HUDEP-2 (cell line): ENCODE measurements around the gene ACTL7B.
"Not testable (repeated sequence)": the region's sequence is repeated elsewhere in the genome, so short reads cannot be mapped to it uniquely, and the experiment has no call there.

Experiments
- DNase-seq, 76 experiments: peaks; one replicate each; lab custom pipeline; 2025; ENCODE audit not compliant: unreplicated experiment in 76 of 76; lab: John Stamatoyannopoulos, UW

Gene ACTL7B

GRCh38 chr9:108874058-108874788 lies 18.4 kb upstream of the ACTL7B start:
- DNase-seq, result no peak

DNA sequence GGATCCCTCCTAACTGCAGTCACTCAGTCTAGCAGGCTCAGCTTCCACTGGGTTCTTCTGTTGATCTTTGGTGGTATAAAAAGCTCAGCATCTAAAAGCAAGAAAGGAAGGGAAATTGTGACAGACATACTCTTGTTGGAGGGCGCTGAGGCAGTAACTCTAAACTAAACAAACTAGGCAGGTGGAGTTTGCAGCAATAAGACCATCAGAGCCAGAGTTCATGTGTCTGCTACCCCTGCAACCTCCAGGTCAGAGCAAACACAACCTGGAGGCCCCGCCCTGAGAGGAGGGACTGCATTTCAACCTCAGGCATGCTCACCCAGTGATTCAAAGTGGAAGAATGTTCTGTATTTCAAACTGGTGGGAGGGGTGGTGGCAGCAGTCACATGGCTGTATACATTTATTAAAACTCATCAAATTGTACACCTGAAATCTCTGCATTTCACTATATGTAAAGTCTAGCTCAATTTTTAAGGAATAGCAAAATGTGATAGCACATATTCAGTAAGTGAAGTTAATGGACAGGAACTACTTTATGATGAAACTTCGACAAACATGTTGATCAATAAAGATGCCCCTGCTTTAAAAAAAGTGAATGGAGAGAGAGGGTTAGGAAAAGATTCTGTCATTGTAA lies 13.4 kb upstream of the ACTL7B start:
- DNase-seq, result no peak

DNA sequence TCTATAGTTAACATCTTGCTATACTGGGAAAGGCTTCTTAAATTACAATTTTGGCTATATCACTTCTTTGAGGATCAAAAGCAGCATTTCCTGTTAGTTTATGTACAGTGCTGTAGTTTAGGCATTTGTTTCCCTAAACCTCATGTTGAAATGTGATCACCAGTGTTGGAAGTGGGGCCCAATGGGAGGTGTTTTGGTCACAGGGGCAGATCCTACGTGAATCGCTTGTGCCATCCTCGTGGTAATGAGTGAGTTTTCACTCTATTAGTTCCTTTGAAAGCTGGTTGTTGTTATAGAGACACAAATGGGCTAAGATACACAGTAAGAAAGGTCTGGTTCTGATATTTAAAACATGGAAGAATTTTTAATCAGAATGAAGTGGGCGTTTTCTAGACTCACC lies 12.0 kb upstream of the ACTL7B start:
- DNase-seq, result no peak

DNA sequence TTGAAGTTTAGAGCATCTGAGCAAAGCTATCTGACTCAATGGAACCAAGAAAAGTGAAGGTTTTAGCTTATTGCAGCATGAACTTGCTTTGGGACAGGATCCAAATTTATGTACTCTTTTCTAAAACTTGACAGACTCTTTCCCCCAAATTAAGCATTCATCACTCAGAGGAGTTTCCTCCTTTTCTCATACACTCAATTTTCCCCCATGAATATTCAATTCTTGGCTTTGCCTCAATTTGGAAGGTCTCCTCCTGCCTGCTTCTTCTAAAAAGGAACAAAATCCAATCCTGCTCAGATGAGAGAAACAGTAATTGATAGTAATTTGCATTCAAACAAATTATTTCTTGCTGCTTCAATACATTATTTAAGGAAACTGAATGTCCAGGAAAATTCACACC lies 11.3 kb upstream of the ACTL7B start:
- no peak for DNase-seq

- no peak for DNase-seq
Observed at GRCh38 chr9:108866001-108866420, 10.2 kb upstream of the ACTL7B start.

- DNase-seq, result no peak
Observed at GRCh38 chr9:108865037-108865436, 9.3 kb upstream of the ACTL7B start.

- no peak for DNase-seq
Observed at GRCh38 chr9:108864446-108864845, 8.7 kb upstream of the ACTL7B start.

DNA sequence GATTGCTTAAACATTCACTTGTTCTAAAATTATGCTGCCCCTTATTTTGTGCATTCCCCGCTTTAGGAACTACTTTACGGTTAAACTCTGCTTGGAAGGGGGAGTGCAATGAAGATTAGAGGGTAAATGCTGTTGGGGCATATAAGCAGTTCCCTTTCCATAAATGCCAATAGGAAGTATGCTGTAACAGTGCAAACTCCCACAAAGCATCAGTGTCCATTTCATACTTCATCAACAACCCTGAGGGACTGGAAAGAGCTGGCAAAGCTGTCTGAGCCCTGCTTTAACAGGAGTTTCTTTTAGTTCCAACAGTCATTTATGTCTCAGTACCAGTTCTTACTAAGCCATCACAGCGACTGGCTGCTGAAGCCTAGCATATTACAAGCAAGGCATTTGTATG lies 8.1 kb upstream of the ACTL7B start:
- no peak for DNase-seq

- DNase-seq, result no peak
Observed at GRCh38 chr9:108861997-108862396, 6.2 kb upstream of the ACTL7B start, which contains the start of gene ACTL7A. TSS of gene ACTL7A (plus strand) at chr9:108862266. CDS start at chr9:108862323, 57 bp downstream.

- DNase-seq, result no peak
Observed at GRCh38 chr9:108861464-108861863, 5.7 kb upstream of the ACTL7B start.

- no peak for DNase-seq
Observed at GRCh38 chr9:108860764-108861163, 5.0 kb upstream of the ACTL7B start.

DNA sequence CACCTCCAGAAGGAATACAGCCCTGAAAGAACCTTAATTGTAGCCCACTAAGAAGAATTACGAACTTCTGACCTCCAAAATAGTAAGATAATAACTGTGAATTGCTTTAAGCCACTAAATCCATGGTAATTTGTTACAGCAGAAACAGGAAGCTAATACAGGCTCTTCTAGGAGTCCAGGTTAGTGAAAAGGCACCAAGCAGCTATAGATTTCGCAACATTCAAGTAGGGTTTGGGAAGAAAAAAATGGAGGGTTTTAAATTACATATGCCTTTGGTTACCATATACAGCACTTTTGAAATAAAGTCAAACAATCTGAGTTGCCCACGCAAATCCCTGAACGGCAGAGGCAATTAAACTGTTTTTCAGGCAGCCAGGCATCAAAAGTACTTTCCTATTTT lies 4.6 kb upstream of the ACTL7B start:
- no peak for DNase-seq

DNA sequence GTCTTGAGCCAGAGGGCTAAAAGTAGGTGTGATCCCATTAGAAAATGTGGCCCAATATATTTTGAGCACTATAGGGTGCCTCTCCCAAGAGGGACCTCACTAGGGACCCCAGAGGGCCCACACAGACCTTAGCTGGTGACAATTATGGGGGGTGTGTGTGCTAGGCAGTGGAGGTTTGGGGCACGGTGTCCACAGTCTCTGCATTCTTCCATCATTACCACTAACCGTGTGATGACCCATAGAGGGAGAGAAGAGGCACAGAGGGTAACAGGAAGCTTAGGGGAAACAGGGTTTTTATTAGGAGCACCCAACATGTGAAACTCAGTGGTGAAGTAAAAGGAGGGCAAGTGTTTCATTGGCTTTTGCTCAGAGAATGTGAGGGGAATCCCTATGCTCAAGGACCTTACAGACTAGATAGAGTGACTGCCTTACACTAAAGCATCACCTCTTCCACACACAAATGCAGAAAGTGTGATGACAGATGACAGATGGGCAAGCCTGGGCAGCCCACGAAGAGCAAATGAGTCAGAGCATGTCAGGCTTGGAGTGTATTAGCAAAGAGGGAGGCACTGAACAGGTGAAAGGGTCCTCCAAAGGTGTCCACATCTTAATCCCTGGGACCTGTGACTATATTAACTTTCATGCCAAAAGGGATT lies 3.8 kb upstream of the ACTL7B start:
- DNase-seq, result no peak

GRCh38 chr9:108857572-108857971 lies 1.8 kb upstream of the ACTL7B start:
- no peak for DNase-seq

DNA sequence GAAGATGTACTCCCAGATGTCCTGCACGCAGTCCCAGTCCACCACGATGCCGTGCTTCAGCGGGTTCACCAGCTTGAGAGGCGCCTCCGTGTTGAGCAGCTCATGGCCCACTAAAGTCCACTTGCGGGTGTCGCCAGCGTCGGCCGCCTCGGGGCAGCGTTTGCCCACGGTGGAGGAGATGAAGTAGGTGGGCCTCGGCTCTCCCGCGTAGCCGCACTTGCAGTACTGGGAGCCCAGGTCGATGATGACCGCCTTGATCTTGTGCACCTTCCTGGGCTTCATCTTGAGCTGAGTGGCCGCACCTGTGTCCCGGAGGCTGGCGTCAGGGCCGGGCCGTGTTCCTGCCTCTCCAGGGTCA lies 278 bp downstream of the ACTL7B start:
- no peak for DNase-seq

DNA sequence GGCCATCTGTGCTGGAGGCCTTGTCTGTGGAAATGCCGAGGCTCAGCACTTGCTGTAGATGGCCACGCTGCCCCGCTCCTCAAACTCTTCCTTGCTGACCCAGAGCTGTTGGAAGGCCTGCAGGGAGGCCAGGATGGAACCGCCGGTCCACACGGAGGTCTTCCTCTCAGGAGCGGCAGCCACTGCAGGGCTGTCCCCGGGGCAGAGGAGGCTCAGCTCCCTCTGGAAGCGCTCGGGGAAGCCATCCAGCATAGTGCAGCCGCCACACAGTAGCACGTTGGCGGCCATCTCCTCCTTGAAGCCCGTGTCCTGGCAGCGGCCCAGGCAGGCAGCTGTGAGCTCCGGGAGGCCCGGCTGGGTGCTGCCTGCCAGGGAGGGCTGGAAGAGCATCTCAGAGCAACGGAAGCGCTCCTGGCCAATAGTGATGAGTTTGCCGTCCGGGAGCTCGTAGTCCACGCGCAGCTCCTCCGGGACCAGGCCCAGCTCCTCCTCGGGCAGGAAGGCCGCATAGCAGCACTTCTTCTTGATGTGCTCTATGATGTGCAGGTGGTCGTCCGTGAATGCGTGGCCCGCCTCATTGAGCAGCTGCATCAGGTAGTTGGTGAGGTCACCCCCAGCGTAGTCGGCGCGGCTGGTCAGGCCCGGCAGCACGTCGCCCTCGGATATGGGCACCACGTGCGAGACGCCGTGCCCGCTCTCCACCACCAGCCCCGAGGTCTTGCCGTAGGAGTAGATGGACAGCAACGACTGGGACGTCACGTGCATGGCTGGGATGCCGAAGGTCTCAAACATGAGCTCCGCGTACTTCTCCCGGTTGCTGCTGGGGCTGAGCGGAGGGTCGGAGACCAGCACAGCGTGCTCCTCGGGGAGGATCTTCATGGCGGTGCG lies 901 bp downstream of the ACTL7B start:
- no peak for DNase-seq

DNA sequence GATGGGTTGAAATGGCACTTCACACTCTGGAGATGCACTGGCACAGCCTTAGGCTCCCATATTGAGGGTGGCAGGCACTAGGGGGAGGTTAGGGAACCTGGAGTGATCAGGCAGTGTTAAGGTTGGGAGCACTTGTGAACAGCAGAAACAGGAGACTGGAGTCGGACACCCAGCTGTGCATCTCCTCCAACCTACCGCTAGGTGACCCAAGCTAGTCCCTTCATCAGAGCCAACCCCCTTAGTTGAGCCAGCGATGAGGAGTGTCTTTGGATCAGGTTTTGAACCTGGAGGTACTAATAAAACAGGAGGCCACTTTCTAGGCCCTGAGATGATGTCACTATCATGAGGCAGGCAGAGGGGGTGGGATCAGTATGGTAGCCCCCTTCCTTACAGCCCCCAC lies 1.7 kb downstream of the ACTL7B start:
- DNase-seq, result no peak

GRCh38 chr9:108852079-108852478 lies 3.7 kb downstream of the ACTL7B start:
- DNase-seq, result no peak

- no peak for DNase-seq
Observed at GRCh38 chr9:108851138-108851537, 4.6 kb downstream of the ACTL7B start.

DNA sequence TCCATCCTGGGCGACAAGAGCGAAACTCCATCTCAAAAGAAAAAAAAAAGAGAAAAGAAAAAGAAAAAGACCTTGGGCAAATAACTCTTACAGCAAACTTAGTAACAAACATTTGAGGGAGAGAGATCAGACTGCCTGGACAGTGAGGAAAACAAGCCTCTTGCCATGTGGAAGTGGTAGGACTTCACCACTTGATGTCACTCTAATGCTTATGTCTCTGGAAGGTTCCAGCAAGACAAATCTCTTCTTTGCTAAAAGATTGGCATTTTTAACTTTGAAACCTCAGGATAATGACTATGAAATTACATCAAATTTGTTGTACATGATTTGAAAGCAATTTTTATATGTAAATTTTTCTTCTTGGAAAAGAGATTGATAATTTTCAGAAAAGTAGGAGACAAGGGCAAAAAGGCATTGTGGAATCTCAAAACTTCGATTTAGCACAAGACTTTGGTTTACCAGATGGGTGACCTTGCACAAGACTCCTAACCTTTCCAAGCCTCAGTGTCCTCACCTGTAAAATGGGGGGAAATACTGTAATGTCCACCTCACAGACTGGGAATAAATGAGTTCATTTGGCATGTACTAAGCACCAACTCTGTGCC lies 5.4 kb downstream of the ACTL7B start:
- DNase-seq, result peak in 1 of 76 experiments; percentile 6

DNA sequence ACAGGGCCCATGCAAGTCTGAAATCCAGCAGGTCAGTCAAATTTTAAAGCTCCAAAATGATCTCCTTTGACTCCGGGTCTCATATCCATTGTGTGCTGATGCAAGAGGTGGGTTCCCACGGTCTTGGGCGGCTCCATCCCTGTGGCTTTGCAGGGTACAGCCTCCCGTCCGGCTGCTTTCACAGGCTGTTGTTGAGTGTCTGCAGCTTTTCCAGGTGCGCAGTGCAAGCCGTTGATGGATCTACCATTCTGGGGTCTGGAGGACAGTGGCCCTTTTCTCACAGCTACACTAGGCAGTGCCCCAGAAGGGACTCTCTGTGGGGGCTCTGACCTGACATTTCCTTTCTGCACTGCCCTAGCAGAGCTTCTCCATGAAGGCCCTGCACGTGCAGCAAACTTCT lies 7.5 kb downstream of the ACTL7B start:
- DNase-seq, result not testable (repeated sequence)
